Colonic mucosa (tissue), 4 donors: Measurements from ENCODE around the gene LUZP2. TPM values are rescaled to one million over a fixed set of nuclear protein-coding genes. Genes with fewer than 3 reads are reported as not detected.
"Not testable (repeated sequence)": the region's sequence is repeated elsewhere in the genome, so short reads cannot be mapped to it uniquely, and the experiment has no call there.

ENCODE experiments used
- DNase-seq: peaks from one replicate; pipeline ENCODE4 v3.0.0-alpha.2; 2020
- H3K27ac ChIP-seq: fragments of 200-600 bp; one replicate; pipeline ENCODE4 v1.8.0; 2021
- H3K27me3 ChIP-seq: fragments of 200-600 bp; one replicate; pipeline ENCODE4 v1.8.0; 2021
- H3K36me3 ChIP-seq: fragments of 200-600 bp; one replicate; pipeline ENCODE4 v1.8.0; 2021
- H3K4me1 ChIP-seq: fragments of 200-600 bp; one replicate; pipeline ENCODE4 v1.8.0; 2021; ENCODE audit warnings: mild to moderate bottlenecking
- H3K4me3 ChIP-seq: fragments of 200-600 bp; one replicate; pipeline ENCODE4 v1.8.0; 2021
- H3K9ac ChIP-seq, 2 donors: one replicate each; pipeline ENCODE4 v1.7.0; 2013; ENCODE audit warnings: control low read depth in 2 of 2, low read depth in 2 of 2, low read length in 2 of 2
- H3K9me3 ChIP-seq: fragments of 200-600 bp; one replicate; pipeline ENCODE4 v1.8.0; 2021
- CTCF ChIP-seq: fragments of 200-600 bp; IDR thresholded peaks from one replicate; pipeline ENCODE4 v1.8.0; 2022; ENCODE audit warnings: antibody characterized with exemption, mild to moderate bottlenecking
- intact Hi-C: fragments of 100-400 bp; cut with DNase I; formaldehyde crosslinking; loops from one replicate; pipeline ENCODE4 v1.14.1; 2022
- total RNA-seq, 2 donors: library from RNA; stranded (reverse); fragmentation: NEBNext Ultra II Directional in 1 of 2; extraction: Animal tissue kit (Norgen Biotek cat#: 25700) in 1 of 2; gene quantifications; one replicate each; pipeline ENCODE4 v1.2.1, GENCODE V29; 2021
- donor health status: healthy.
- donor health status: DM: no; HTN: no; CAD: no.
- donor health status: DM: no; HTN: no; CAD: no.

The LUZP2 gene
- total RNA-seq, 2 donors from 2014 or later, result 0.57 to 1.3 TPM

GRCh38 chr11:24944891-24945290 lies 448.0 kb downstream of the LUZP2 start:
- no peaks in the 10 kb centered on the region for H3K36me3 ChIP-seq
- no peaks in the 10 kb centered on the region for H3K4me1 ChIP-seq
- no peak for TF ChIP-seq CTCF
- no peak overlapping the region for H3K9ac ChIP-seq
- H3K4me3 ChIP-seq, result no peak overlapping the region
- no peak for DNase-seq
- H3K27ac ChIP-seq, result no peak overlapping the region
- intact Hi-C loops, result no loop called here
- H3K27me3 ChIP-seq, result no peaks in the 10 kb centered on the region
- no peaks in the 10 kb centered on the region for H3K9me3 ChIP-seq

- no peak overlapping the region for H3K27ac ChIP-seq
- H3K4me1 ChIP-seq, result no peaks in the 10 kb centered on the region
- no peaks in the 10 kb centered on the region for H3K36me3 ChIP-seq
- DNase-seq, result no peak
- H3K27me3 ChIP-seq, result no peaks in the 10 kb centered on the region
- H3K4me3 ChIP-seq, result no peak overlapping the region
- no peak for TF ChIP-seq CTCF
- intact Hi-C loops, result no loop called here
- H3K9ac ChIP-seq, result no peak overlapping the region
- no peaks in the 10 kb centered on the region for H3K9me3 ChIP-seq
These were observed 452.6 kb downstream of the LUZP2 start for GRCh38 chr11:24949406-24949805.

GRCh38 chr11:24963852-24964251 lies 467.0 kb downstream of the LUZP2 start:
- H3K9ac ChIP-seq, result no peak overlapping the region
- H3K27me3 ChIP-seq, result no peaks in the 10 kb centered on the region
- intact Hi-C loops, result no loop called here
- no peak for DNase-seq
- H3K27ac ChIP-seq, result no peak overlapping the region
- no peak overlapping the region for H3K4me3 ChIP-seq
- no peaks in the 10 kb centered on the region for H3K9me3 ChIP-seq
- H3K4me1 ChIP-seq, result no peaks in the 10 kb centered on the region
- H3K36me3 ChIP-seq, result no peaks in the 10 kb centered on the region
- TF ChIP-seq CTCF, result no peak

GRCh38 chr11:24965748-24966147 lies 468.9 kb downstream of the LUZP2 start:
- TF ChIP-seq CTCF, result no peak
- H3K4me1 ChIP-seq, result no peaks in the 10 kb centered on the region
- H3K27me3 ChIP-seq, result no peaks in the 10 kb centered on the region
- H3K4me3 ChIP-seq, result no peak overlapping the region
- intact Hi-C loops, result no loop called here
- H3K27ac ChIP-seq, result no peak overlapping the region
- no peaks in the 10 kb centered on the region for H3K9me3 ChIP-seq
- H3K9ac ChIP-seq, result no peak overlapping the region
- H3K36me3 ChIP-seq, result no peaks in the 10 kb centered on the region
- no peak for DNase-seq

- H3K9ac ChIP-seq, H3K27me3 ChIP-seq, DNase-seq, H3K27ac ChIP-seq, H3K4me1 ChIP-seq, H3K36me3 ChIP-seq, H3K4me3 ChIP-seq, intact Hi-C loops, H3K9me3 ChIP-seq: not testable (repeated sequence)
These were observed 497.1 kb downstream of the LUZP2 start for GRCh38 chr11:24993903-24994302.

GRCh38 chr11:24999929-25000328 lies 503.1 kb downstream of the LUZP2 start:
- H3K4me3 ChIP-seq, DNase-seq, intact Hi-C loops, H3K27ac ChIP-seq, H3K27me3 ChIP-seq, H3K9ac ChIP-seq, H3K9me3 ChIP-seq, H3K36me3 ChIP-seq, H3K4me1 ChIP-seq: not testable (repeated sequence)

GRCh38 chr11:25037431-25037830 lies 540.6 kb downstream of the LUZP2 start:
- no peak overlapping the region for H3K27ac ChIP-seq
- H3K9ac ChIP-seq, result no peak overlapping the region
- H3K27me3 ChIP-seq, result no peaks in the 10 kb centered on the region
- H3K36me3 ChIP-seq, result no peaks in the 10 kb centered on the region
- H3K4me1 ChIP-seq, result no peaks in the 10 kb centered on the region
- no peak for TF ChIP-seq CTCF
- no peak for DNase-seq
- H3K4me3 ChIP-seq, result no peak overlapping the region
- intact Hi-C loops, result no loop called here
- no peaks in the 10 kb centered on the region for H3K9me3 ChIP-seq
